Retinal pigment epithelial cell (primary cell): ENCODE measurements around the gene FOXK1.
"Not testable (repeated sequence)": the region's sequence is repeated elsewhere in the genome, so short reads cannot be mapped to it uniquely, and the experiment has no call there.

Experiments used
- DNase-seq: peaks from one replicate; pipeline ENCODE4 v3.0.0-alpha.2; 2010; ENCODE audit warnings: low read depth
- H3K4me3 ChIP-seq: 2 replicates; pipeline ENCODE4 v1.5.1; 2011; ENCODE audit warnings: mild to moderate bottlenecking, low read length, control low read depth, moderate library complexity
- TF ChIP-seq, protein P1 (sequence below): conservative IDR thresholded peaks from 2 replicates; pipeline ENCODE4 v1.5.1; 2011; ENCODE audit warnings: low read depth, low read length, control low read depth, inconsistent platforms

FOXK1 gene

DNA sequence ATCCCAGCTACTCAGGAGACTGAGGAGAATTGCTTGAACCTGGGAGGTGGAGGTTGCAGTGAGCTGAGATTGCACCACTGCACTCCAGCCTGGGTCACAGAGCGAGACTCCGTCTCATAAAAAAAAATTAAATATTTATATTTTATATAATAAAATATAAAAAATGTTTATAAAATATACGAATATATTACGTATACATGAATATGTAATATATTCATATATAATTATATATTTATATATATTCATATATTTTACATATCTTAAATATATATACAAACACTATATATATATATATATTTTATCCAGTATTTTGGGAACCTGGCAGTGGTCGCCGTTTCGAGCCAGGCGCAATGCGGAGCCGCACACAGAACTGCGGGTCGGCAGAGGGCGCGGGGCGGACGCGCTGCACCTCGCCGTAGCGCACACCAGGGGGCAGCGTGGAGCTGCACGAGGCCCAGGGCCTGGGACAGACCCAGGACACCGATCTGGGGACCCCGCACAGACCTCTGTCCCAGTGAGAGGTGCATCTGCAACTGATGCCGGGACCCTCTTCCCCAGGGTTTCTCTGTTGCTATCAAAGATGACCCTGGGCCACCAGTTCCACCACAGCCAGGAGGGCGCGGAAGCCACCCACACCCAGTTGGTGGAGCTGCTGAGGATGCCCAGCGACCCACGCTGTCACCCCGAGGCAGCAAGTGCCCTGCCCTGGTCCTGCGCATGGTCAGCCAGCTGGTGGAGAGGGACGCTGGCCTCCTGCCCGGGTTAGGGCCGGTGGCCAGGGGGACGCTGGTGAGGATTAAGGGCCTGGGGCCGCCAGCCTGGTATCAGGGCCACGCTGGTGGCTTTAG is 116.0 kb downstream of the FOXK1 start:
- H3K4me3 ChIP-seq: no peak overlapping the region
- TF ChIP-seq, protein P1, sequence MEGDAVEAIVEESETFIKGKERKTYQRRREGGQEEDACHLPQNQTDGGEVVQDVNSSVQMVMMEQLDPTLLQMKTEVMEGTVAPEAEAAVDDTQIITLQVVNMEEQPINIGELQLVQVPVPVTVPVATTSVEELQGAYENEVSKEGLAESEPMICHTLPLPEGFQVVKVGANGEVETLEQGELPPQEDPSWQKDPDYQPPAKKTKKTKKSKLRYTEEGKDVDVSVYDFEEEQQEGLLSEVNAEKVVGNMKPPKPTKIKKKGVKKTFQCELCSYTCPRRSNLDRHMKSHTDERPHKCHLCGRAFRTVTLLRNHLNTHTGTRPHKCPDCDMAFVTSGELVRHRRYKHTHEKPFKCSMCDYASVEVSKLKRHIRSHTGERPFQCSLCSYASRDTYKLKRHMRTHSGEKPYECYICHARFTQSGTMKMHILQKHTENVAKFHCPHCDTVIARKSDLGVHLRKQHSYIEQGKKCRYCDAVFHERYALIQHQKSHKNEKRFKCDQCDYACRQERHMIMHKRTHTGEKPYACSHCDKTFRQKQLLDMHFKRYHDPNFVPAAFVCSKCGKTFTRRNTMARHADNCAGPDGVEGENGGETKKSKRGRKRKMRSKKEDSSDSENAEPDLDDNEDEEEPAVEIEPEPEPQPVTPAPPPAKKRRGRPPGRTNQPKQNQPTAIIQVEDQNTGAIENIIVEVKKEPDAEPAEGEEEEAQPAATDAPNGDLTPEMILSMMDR: peak; percentile 86
- DNase-seq: no peak

DNA sequence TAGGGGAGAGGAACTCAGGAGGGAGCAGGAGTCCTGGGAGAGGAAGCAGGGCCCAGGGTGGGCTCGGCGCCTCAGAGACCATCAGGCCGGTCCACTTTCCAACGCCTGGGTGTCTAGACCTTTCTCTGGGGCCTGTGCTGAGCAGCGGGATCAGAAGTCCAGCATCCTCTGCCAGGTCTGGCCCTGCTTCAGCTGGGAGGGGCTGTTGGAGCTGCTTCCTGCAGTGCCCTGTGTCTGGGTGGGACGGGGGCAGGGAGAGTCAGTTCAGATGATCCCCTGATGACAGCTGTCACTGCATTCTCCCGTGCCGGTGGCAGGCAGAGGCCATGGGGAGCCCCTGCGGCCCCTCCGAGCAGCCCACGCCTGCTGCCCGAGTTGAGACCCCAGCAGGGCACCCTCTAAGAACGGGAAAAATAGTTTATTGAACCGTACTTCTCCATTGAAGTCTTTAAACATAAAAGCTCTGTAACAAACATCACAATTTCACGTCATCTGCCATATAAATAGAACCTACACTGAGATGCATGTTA is 116.7 kb downstream of the FOXK1 start:
- no peak overlapping the region for H3K4me3 ChIP-seq
- DNase-seq: no peak
- TF ChIP-seq, protein P1: no peak

DNA sequence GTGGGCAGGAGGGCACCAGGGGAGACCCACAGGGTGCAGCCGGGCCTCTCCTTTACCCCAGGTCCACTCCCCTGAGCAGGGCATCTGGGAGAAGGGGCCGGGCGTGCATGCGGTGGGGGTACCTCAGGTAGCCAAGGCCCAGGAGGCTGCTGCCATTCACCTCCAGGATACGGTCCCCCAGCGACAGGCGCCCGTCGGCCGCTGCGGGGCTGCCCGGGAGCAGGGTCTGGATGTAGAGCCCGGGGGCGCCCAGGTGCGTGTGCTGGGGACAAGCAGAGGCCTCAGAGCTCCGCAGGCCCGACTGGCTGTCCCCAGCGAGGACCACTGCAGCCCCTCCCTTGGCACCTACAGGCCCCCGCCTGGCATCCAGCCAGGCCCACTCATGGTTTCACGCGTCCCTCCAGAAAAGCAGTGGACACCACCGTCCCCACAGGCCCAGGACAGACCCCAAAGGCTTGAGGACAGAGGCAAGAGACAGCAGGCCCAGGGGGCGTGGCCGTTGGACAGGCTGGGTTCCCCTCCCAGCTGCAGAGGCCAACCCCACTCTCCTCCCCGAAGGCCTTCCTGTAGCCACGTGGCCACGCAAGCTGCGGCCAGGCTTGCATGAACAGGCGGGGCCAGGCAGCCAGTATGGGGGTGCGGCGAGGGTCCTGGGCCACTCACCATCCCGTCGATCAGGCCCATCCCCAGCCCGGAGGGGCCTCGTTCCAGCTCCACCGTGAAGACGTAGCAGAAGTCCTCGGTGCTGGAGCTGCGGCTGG is 117.6 kb downstream of the FOXK1 start:
- H3K4me3 ChIP-seq: no peak overlapping the region
- no peak for DNase-seq
- TF ChIP-seq, protein P1: no peak

DNA sequence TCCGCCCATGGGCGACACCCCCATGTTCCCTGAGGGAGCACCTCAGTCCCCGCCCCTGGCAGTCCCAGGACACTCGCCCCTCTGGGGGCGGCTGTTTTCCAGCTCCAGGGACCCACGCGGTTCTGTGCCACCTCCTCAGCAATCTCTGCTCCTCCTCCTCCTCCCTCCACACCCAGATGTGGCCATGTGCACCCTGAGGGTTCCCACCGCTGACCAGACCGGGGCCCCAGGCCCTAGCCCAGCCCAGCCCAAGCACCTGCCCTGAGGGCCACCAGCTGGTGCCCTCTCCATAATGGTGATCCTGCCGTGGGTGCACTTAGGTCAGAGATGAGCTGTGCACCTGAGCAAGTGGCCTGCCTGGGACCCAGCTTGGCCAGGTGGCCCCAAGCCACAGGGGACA is 118.4 kb downstream of the FOXK1 start:
- TF ChIP-seq, protein P1: no peak
- no peak for DNase-seq

DNA sequence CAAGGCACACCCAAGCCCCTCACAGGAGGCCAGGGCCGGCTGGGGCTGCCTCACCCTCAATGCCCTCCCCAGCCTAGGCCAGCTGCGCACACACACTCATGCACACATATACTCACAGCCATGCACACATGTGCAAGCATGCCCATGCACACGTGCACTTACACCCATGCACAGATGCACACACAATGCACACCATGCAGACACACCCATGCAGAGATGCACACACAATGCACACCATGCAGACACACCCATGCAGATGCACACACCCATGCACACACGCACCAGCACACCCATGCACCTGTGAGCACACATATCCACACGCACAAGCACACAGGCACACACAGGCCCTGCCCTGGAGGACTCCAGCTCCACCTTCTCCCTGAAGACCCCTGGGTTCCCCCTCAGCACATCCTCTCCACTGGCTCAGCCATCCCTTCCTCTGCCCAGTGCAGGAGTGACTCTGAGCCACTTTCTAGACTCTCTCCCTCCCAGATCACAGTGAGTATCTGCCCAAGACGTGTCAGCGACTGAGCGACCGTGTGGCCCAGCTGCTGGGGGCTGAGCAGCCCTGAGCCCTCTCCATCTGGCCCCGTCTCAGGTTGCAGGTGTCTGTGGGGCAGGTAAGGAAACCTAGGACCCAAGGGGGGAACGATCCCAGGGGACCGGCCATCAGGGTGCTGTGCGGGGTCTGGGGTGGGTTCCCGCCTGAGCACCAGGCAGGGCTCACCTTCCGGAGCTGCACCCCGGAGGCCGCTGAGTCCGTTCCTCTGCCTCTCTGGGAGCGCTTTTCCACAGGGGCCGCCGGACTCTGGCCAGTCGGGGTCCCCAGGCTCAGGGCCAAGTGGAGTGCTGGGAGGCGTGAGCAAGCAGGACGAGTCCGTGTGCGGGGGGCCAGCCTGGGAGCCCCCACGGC is 119.1 kb downstream of the FOXK1 start:
- H3K4me3 ChIP-seq: no peak overlapping the region
- TF ChIP-seq, protein P1: no peak

More for the DNA sequence above, 118.4 kb downstream of the FOXK1 start:
- H3K4me3 ChIP-seq: no peak overlapping the region

DNA sequence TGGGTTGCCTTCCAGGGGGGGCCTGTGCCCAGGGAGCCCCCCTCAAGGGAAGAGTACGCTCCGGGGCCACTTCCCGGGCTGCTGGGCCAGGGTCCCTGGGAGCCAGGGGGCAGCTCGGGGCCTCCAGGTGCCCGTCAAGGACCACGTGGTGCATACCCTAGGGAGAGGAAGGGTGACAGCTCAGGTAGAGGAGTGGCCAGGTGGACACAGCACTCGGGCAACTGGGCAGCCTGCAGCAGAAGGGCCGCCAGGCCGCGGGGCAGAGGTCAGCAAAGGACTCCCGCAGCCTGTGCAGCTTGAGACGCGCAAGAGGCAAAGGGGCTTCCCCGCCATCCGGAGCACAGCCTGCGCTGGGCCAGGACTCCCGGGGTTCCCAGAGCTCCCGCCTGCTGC is 119.7 kb downstream of the FOXK1 start:
- no peak overlapping the region for H3K4me3 ChIP-seq
- no peak for DNase-seq
- TF ChIP-seq, protein P1: no peak

More for the DNA sequence above, 119.1 kb downstream of the FOXK1 start:
- no peak for DNase-seq

DNA sequence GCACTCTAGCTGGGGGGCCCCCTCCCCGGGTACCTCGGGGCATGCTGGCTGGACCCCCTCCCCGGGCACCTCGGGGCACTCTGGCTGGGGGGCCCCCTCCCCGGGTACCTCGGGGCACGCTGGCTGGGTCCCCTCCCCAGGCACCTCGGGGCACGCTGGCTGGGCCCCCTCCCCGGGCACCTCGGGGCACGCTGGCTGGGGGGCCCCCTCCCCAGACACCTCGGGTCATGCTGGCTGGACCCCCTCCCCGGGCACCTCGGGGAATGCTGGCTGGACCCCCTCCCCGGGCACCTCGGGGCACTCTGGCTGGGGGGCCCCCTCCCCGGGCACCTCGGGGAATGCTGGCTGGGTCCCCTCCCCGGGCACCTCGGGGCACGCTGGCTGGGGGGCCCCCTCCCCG is 120.5 kb downstream of the FOXK1 start:
- DNase-seq, H3K4me3 ChIP-seq: not testable (repeated sequence)
